HEK293 (cell line): ENCODE results near the gene FASTK.

Experiments used
- EGR2 ChIP-seq: fragments of 450-650 bp; formaldehyde crosslinking; IDR thresholded peaks from 2 replicates; pipeline ENCODE4 v1.5.1; 2016; ENCODE audit warnings: low read depth, missing biosample characterization, missing genetic modification characterization
- GLIS2 ChIP-seq: fragments of 450-650 bp; formaldehyde crosslinking; IDR thresholded peaks from 2 replicates; pipeline ENCODE4 v1.5.1; 2016; ENCODE audit warnings: missing biosample characterization, missing genetic modification characterization
- KLF8 ChIP-seq: fragments of 450-650 bp; formaldehyde crosslinking; IDR thresholded peaks from 2 replicates; pipeline ENCODE4 v1.5.1; 2016; ENCODE audit warnings: missing biosample characterization, missing genetic modification characterization
- PRDM6 ChIP-seq: fragments of 450-650 bp; formaldehyde crosslinking; IDR thresholded peaks from 2 replicates; pipeline ENCODE4 v1.5.1; 2017; ENCODE audit warnings: missing biosample characterization, missing genetic modification characterization
- SALL2 ChIP-seq: fragments of 450-650 bp; formaldehyde crosslinking; IDR thresholded peaks from 2 replicates; pipeline ENCODE4 v1.5.0; 2017; ENCODE audit warnings: missing biosample characterization, mild to moderate bottlenecking, missing genetic modification characterization, borderline replicate concordance
- SP7 ChIP-seq: fragments of 450-650 bp; formaldehyde crosslinking; IDR thresholded peaks from 2 replicates; pipeline ENCODE4 v1.5.1; 2016; ENCODE audit warnings: missing biosample characterization, missing genetic modification characterization
- TSHZ1 ChIP-seq: fragments of 450-650 bp; formaldehyde crosslinking; IDR thresholded peaks from 2 replicates; pipeline ENCODE4 v1.5.1; 2016; ENCODE audit warnings: missing biosample characterization, missing genetic modification characterization, borderline replicate concordance
- ZNF112 ChIP-seq: fragments of 450-650 bp; formaldehyde crosslinking; IDR thresholded peaks from 2 replicates; pipeline ENCODE4 v1.5.0; 2017; ENCODE audit warnings: missing biosample characterization, missing genetic modification characterization
- ZNF114 ChIP-seq: fragments of 450-650 bp; formaldehyde crosslinking; IDR thresholded peaks from 2 replicates; pipeline ENCODE4 v1.5.0; 2017; ENCODE audit warnings: missing biosample characterization, missing genetic modification characterization
- ZNF155 ChIP-seq: fragments of 450-650 bp; formaldehyde crosslinking; IDR thresholded peaks from 2 replicates; pipeline ENCODE4 v1.5.1; 2016; ENCODE audit warnings: missing biosample characterization, missing genetic modification characterization
- ZNF16 ChIP-seq: fragments of 450-650 bp; formaldehyde crosslinking; IDR thresholded peaks from 2 replicates; pipeline ENCODE4 v1.5.1; 2016; ENCODE audit warnings: low read depth, missing biosample characterization, missing genetic modification characterization
- ZNF18 ChIP-seq: fragments of 450-650 bp; formaldehyde crosslinking; IDR thresholded peaks from 2 replicates; pipeline ENCODE4 v1.5.1; 2016; ENCODE audit warnings: missing biosample characterization, missing genetic modification characterization
- ZNF214 ChIP-seq: fragments of 450-650 bp; formaldehyde crosslinking; IDR thresholded peaks from 2 replicates; pipeline ENCODE4 v1.5.1; 2017; ENCODE audit warnings: missing biosample characterization, mild to moderate bottlenecking, missing genetic modification characterization, borderline replicate concordance
- ZNF23 ChIP-seq: fragments of 450-650 bp; formaldehyde crosslinking; IDR thresholded peaks from 2 replicates; pipeline ENCODE4 v1.5.1; 2016; ENCODE audit warnings: missing biosample characterization, missing genetic modification characterization, borderline replicate concordance
- ZNF24 ChIP-seq: fragments of 450-650 bp; formaldehyde crosslinking; IDR thresholded peaks from 2 replicates; pipeline ENCODE4 v1.5.1; 2016; ENCODE audit warnings: missing biosample characterization, missing genetic modification characterization
- ZNF426 ChIP-seq: fragments of 450-650 bp; formaldehyde crosslinking; IDR thresholded peaks from 2 replicates; pipeline ENCODE4 v1.5.1; 2017; ENCODE audit warnings: missing biosample characterization, missing genetic modification characterization, mild to moderate bottlenecking, inconsistent platforms, moderate library complexity
- ZNF555 ChIP-seq: fragments of 450-650 bp; formaldehyde crosslinking; conservative IDR thresholded peaks from 2 replicates; pipeline ENCODE4 v1.5.1; 2017; ENCODE audit warnings: missing biosample characterization, mild to moderate bottlenecking, missing genetic modification characterization, inconsistent platforms
- ZNF596 ChIP-seq: fragments of 450-650 bp; IDR thresholded peaks from 2 replicates; pipeline ENCODE4 v1.5.0; 2018; ENCODE audit warnings: missing biosample characterization, mild to moderate bottlenecking, missing genetic modification characterization, moderate library complexity
- ZNF623 ChIP-seq: fragments of 450-650 bp; formaldehyde crosslinking; IDR thresholded peaks from 2 replicates; pipeline ENCODE4 v1.5.1; 2016; ENCODE audit warnings: missing biosample characterization, missing genetic modification characterization
- ZNF624 ChIP-seq: fragments of 450-650 bp; formaldehyde crosslinking; IDR thresholded peaks from 2 replicates; pipeline ENCODE4 v1.5.1; 2017; ENCODE audit warnings: missing biosample characterization, missing genetic modification characterization
- ZNF654 ChIP-seq: fragments of 450-650 bp; formaldehyde crosslinking; IDR thresholded peaks from 2 replicates; pipeline ENCODE4 v1.5.1; 2016; ENCODE audit warnings: low read depth, missing biosample characterization, missing genetic modification characterization
- ZNF664 ChIP-seq: fragments of 450-650 bp; formaldehyde crosslinking; IDR thresholded peaks from 2 replicates; pipeline ENCODE4 v1.5.1; 2016; ENCODE audit warnings: missing biosample characterization, missing genetic modification characterization
- ZNF768 ChIP-seq: fragments of 450-650 bp; formaldehyde crosslinking; IDR thresholded peaks from 2 replicates; pipeline ENCODE4 v1.5.1; 2018; ENCODE audit warnings: missing biosample characterization, mild to moderate bottlenecking, missing genetic modification characterization
- ZNF777 ChIP-seq: fragments of 450-650 bp; formaldehyde crosslinking; IDR thresholded peaks from 2 replicates; pipeline ENCODE4 v1.5.1; 2017; ENCODE audit warnings: missing biosample characterization, missing genetic modification characterization, borderline replicate concordance
- ZNF837 ChIP-seq: fragments of 450-650 bp; formaldehyde crosslinking; IDR thresholded peaks from 2 replicates; pipeline ENCODE4 v1.5.1; 2016; ENCODE audit warnings: missing biosample characterization, missing genetic modification characterization
- ZXDB ChIP-seq: fragments of 450-650 bp; formaldehyde crosslinking; IDR thresholded peaks from 2 replicates; pipeline ENCODE4 v1.5.1; 2016; ENCODE audit warnings: missing biosample characterization, missing genetic modification characterization
- TF ChIP-seq, protein P1 (sequence below): fragments of 450-650 bp; formaldehyde crosslinking; IDR thresholded peaks from 2 replicates; pipeline ENCODE4 v1.5.1; 2016; ENCODE audit warnings: missing biosample characterization, missing genetic modification characterization
- TF ChIP-seq, protein P2 (sequence below): fragments of 450-650 bp; formaldehyde crosslinking; IDR thresholded peaks from 2 replicates; pipeline ENCODE4 v1.5.1; 2016; ENCODE audit warnings: missing biosample characterization, missing genetic modification characterization
- TF ChIP-seq, protein P3 (sequence below): fragments of 450-650 bp; formaldehyde crosslinking; IDR thresholded peaks from 2 replicates; pipeline ENCODE4 v1.5.1; 2016; ENCODE audit warnings: missing biosample characterization, missing genetic modification characterization

Gene FASTK

DNA sequence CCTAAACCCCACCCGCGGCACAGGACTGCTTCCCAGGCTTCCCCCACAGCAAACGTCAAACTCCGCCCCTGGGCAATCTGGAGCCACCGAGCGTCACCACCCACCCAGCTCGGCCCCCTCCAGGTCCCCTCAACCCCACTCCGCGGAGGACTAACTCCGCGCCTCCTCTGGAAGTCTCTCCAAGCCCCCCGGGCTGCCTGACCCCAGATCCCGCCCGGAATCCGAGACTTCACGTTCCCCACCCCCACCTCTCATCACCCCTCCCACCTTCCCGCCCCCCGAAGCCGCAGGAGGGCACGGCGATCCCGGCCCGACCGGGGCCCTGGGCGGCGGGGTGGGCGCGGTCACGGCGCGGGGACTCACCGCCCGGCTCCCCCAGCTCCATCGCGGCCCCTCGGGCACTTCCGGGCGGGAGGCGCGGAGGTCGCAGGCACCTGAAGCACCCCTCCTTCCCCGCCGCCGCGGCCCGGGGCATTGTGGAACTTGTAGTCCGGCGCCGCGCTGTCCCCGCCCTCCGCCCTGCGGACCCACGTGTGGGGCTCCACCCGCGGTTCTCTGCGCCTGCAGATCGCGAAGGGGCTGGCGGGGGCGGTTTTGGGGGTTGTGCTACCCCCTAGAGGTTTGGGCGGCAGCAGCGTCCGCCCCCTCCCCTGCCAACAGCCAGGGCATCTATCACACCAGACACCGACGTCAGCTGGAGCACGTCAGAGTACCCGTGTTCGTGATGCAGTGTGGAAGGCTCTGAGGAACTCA, 2.6 kb upstream of the FASTK start, which contains the start of gene TMUB1 (continued):
- TF ChIP-seq ZNF18: no peak
- TF ChIP-seq, protein P1, sequence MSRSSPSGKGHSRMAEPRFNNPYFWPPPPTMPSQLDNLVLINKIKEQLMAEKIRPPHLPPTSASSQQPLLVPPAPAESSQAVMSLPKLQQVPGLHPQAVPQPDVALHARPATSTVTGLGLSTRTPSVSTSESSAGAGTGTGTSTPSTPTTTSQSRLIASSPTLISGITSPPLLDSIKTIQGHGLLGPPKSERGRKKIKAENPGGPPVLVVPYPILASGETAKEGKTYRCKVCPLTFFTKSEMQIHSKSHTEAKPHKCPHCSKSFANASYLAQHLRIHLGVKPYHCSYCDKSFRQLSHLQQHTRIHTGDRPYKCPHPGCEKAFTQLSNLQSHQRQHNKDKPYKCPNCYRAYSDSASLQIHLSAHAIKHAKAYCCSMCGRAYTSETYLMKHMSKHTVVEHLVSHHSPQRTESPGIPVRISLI: no peak
- TF ChIP-seq ZNF24: no peak
- TF ChIP-seq, protein P2, sequence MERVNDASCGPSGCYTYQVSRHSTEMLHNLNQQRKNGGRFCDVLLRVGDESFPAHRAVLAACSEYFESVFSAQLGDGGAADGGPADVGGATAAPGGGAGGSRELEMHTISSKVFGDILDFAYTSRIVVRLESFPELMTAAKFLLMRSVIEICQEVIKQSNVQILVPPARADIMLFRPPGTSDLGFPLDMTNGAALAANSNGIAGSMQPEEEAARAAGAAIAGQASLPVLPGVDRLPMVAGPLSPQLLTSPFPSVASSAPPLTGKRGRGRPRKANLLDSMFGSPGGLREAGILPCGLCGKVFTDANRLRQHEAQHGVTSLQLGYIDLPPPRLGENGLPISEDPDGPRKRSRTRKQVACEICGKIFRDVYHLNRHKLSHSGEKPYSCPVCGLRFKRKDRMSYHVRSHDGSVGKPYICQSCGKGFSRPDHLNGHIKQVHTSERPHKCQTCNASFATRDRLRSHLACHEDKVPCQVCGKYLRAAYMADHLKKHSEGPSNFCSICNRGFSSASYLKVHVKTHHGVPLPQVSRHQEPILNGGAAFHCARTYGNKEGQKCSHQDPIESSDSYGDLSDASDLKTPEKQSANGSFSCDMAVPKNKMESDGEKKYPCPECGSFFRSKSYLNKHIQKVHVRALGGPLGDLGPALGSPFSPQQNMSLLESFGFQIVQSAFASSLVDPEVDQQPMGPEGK (tag by site-specific recombination): peak; percentile 74
- no peak for TF ChIP-seq ZNF837
- no peak for TF ChIP-seq SALL2
- no peak for TF ChIP-seq ZNF114 (tag by site-specific recombination)
- no peak for TF ChIP-seq ZNF664 (tag by site-specific recombination)
- TF ChIP-seq ZNF112 (tag by site-specific recombination): no peak
- TF ChIP-seq ZNF426 (tag by site-specific recombination): no peak
- peak; percentile 59; the same call in 1 of the 2 replicates for TF ChIP-seq ZXDB (tag by site-specific recombination)
- no peak for TF ChIP-seq TSHZ1
- TF ChIP-seq ZNF16 (tag by site-specific recombination): no peak
- TF ChIP-seq KLF8 (tag by site-specific recombination): peak; percentile 79
- no peak for TF ChIP-seq SP7 (tag by site-specific recombination)
- TF ChIP-seq GLIS2 (tag by site-specific recombination): peak; percentile 70
- no peak for TF ChIP-seq ZNF777 (tag by site-specific recombination)
- TF ChIP-seq ZNF214: no peak
- TF ChIP-seq ZNF768 (tag by site-specific recombination): no peak
- TF ChIP-seq PRDM6 (tag by site-specific recombination): no peak
- no peak for TF ChIP-seq ZNF155
- TF ChIP-seq ZNF596 (tag by site-specific recombination): no peak
- no peak for TF ChIP-seq ZNF623 (tag by site-specific recombination)
- no peak for TF ChIP-seq ZNF654 (tag by site-specific recombination)
- TF ChIP-seq, protein P3, sequence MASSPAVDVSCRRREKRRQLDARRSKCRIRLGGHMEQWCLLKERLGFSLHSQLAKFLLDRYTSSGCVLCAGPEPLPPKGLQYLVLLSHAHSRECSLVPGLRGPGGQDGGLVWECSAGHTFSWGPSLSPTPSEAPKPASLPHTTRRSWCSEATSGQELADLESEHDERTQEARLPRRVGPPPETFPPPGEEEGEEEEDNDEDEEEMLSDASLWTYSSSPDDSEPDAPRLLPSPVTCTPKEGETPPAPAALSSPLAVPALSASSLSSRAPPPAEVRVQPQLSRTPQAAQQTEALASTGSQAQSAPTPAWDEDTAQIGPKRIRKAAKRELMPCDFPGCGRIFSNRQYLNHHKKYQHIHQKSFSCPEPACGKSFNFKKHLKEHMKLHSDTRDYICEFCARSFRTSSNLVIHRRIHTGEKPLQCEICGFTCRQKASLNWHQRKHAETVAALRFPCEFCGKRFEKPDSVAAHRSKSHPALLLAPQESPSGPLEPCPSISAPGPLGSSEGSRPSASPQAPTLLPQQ (tag by site-specific recombination): peak; percentile 35; the same call in 1 of the 2 replicates
- TF ChIP-seq ZNF624 (tag by site-specific recombination): no peak
- peak; percentile 80 for TF ChIP-seq EGR2
- no peak for TF ChIP-seq ZNF555 (tag by site-specific recombination)
- TF ChIP-seq ZNF23 (tag by site-specific recombination): no peak
